ENCODE results near the gene TMIGD2. TPM values are rescaled to one million over a fixed set of nuclear protein-coding genes. Genes with fewer than 3 reads are reported as not detected.

Gene TMIGD2
- polyA plus RNA-seq, 1 donor from 2014 or later, result not detected

DNA sequence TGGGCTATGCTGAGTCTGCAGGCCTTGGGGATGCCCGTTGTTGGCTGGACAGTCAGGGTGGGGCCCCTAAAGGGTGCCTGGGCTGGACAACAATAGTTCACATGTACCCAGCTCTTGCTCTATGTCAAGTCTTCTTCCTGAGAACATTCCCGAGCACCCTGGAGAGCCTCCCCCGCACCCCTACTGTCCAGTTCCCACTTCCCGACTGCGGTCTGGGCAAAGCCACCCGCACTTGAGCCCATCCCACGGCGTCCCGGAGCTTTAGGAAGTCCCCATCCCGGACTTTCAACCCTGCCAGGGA is 40.1 kb upstream of the TMIGD2 start:
- Histone ChIP-seq H3K9ac (ENCODE audit: low read length) (peak overlapping the region; percentile 92), H3K27me3 (ENCODE audit: insufficient read depth, low read depth, low read length) (no peaks in the 10 kb centered on the region), H3K27ac (ENCODE audit: low read length) (peak overlapping the region; percentile 97), H4K20me1 (ENCODE audit: insufficient read depth) (no peaks in the 10 kb centered on the region), H3K4me3 (ENCODE audit: low read length) (peak overlapping the region; percentile 68), H3K9me2 (ENCODE audit: insufficient read depth, low read length) (no peaks in the 10 kb centered on the region), H3K9me3 (ENCODE audit: low read length) (no peaks in the 10 kb centered on the region), H3K4me2 (ENCODE audit: low read length) (peak overlapping the region; percentile 85), H2AFZ (ENCODE audit: low read depth, low read length) (peak overlapping the region; percentile 81), H3K36me3 (ENCODE audit: insufficient read depth, low read length) (no peaks in the 10 kb centered on the region), H3F3A (ENCODE audit: insufficient read depth, low read length, poor library complexity, severe bottlenecking) (no peaks in the 10 kb centered on the region), H3K79me2 (replicated peaks; ENCODE audit: insufficient read depth, low read length) (peaks cover 6% of the 10 kb centered on the region)
- TF ChIP-seq, protein P1, sequence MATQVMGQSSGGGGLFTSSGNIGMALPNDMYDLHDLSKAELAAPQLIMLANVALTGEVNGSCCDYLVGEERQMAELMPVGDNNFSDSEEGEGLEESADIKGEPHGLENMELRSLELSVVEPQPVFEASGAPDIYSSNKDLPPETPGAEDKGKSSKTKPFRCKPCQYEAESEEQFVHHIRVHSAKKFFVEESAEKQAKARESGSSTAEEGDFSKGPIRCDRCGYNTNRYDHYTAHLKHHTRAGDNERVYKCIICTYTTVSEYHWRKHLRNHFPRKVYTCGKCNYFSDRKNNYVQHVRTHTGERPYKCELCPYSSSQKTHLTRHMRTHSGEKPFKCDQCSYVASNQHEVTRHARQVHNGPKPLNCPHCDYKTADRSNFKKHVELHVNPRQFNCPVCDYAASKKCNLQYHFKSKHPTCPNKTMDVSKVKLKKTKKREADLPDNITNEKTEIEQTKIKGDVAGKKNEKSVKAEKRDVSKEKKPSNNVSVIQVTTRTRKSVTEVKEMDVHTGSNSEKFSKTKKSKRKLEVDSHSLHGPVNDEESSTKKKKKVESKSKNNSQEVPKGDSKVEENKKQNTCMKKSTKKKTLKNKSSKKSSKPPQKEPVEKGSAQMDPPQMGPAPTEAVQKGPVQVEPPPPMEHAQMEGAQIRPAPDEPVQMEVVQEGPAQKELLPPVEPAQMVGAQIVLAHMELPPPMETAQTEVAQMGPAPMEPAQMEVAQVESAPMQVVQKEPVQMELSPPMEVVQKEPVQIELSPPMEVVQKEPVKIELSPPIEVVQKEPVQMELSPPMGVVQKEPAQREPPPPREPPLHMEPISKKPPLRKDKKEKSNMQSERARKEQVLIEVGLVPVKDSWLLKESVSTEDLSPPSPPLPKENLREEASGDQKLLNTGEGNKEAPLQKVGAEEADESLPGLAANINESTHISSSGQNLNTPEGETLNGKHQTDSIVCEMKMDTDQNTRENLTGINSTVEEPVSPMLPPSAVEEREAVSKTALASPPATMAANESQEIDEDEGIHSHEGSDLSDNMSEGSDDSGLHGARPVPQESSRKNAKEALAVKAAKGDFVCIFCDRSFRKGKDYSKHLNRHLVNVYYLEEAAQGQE (IDR thresholded peaks at IDR 0.05; ENCODE audit: borderline replicate concordance), result peak; percentile 75
- TF ChIP-seq SMC3 (conservative IDR thresholded peaks at IDR 0.05; ENCODE audit: poor library complexity) (no peak), MXI1 (conservative IDR thresholded peaks at IDR 0.05; ENCODE audit: poor library complexity, severe bottlenecking) (no peak), EZH2 (IDR thresholded peaks at IDR 0.05; ENCODE audit: borderline replicate concordance, insufficient read depth, low read length, poor library complexity, severe bottlenecking) (no peak), TAF1 (IDR thresholded peaks at IDR 0.05; ENCODE audit: low read depth) (no peak), EP300 (conservative IDR thresholded peaks at IDR 0.05; ENCODE audit: poor library complexity, severe bottlenecking) (no peak)

GRCh38 chr19:4338441-4339355 is 36.5 kb upstream of the TMIGD2 start, which contains the start of gene STAP2:
STAP2 (minus strand) TSS chr19:4338827; CDS start chr19:4338753, 74 bp downstream.
- H3K9ac ChIP-seq (ENCODE audit: low read length), result no peak within 1 kb of the TSS

More at GRCh38 chr19:4338441-4339355, 36.5 kb upstream of the TMIGD2 start, which contains the start of gene STAP2:
- Histone ChIP-seq H3K9me2 (ENCODE audit: insufficient read depth, low read length) (no peaks in the 10 kb centered on the region), H3K4me2 (ENCODE audit: low read length) (no peak within 1 kb of the TSS), H3K36me3 (ENCODE audit: insufficient read depth, low read length) (no peaks in the 10 kb centered on the region), H2AFZ (ENCODE audit: low read depth, low read length) (no peak within 1 kb of the TSS), H4K20me1 (ENCODE audit: insufficient read depth) (no peaks in the 10 kb centered on the region), H3K79me2 (replicated peaks; ENCODE audit: insufficient read depth, low read length) (no peaks in the 10 kb centered on the region), H3K4me3 (ENCODE audit: low read length) (no peak within 1 kb of the TSS), H3F3A (ENCODE audit: insufficient read depth, low read length, poor library complexity, severe bottlenecking) (no peaks in the 10 kb centered on the region), H3K27me3 (ENCODE audit: insufficient read depth, low read depth, low read length) (no peaks in the 10 kb centered on the region), H3K27ac (ENCODE audit: low read length) (no peak within 1 kb of the TSS), H3K9me3 (ENCODE audit: low read length) (no peaks in the 10 kb centered on the region)
- TF ChIP-seq, protein P2, sequence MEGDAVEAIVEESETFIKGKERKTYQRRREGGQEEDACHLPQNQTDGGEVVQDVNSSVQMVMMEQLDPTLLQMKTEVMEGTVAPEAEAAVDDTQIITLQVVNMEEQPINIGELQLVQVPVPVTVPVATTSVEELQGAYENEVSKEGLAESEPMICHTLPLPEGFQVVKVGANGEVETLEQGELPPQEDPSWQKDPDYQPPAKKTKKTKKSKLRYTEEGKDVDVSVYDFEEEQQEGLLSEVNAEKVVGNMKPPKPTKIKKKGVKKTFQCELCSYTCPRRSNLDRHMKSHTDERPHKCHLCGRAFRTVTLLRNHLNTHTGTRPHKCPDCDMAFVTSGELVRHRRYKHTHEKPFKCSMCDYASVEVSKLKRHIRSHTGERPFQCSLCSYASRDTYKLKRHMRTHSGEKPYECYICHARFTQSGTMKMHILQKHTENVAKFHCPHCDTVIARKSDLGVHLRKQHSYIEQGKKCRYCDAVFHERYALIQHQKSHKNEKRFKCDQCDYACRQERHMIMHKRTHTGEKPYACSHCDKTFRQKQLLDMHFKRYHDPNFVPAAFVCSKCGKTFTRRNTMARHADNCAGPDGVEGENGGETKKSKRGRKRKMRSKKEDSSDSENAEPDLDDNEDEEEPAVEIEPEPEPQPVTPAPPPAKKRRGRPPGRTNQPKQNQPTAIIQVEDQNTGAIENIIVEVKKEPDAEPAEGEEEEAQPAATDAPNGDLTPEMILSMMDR (IDR thresholded peaks at IDR 0.05; ENCODE audit: poor library complexity, severe bottlenecking), result no peak
- no peak for TF ChIP-seq TAF1 (IDR thresholded peaks at IDR 0.05; ENCODE audit: low read depth)
- no peak for TF ChIP-seq SMC3 (conservative IDR thresholded peaks at IDR 0.05; ENCODE audit: poor library complexity)
- no peak for TF ChIP-seq POLR2AphosphoS5 (IDR thresholded peaks at IDR 0.05)
- TF ChIP-seq, protein P1 (IDR thresholded peaks at IDR 0.05; ENCODE audit: borderline replicate concordance), result no peak
- TF ChIP-seq EP300 (conservative IDR thresholded peaks at IDR 0.05; ENCODE audit: poor library complexity, severe bottlenecking), result no peak
- TF ChIP-seq MXI1 (conservative IDR thresholded peaks at IDR 0.05; ENCODE audit: poor library complexity, severe bottlenecking), result no peak
- no peak for TF ChIP-seq EZH2 (IDR thresholded peaks at IDR 0.05; ENCODE audit: borderline replicate concordance, insufficient read depth, low read length, poor library complexity, severe bottlenecking)
- no peak for TF ChIP-seq RAD21 (conservative IDR thresholded peaks at IDR 0.05)
